ENCODE measurements around the gene GPX3. TPM values are rescaled to one million over a fixed set of nuclear protein-coding genes. Genes with fewer than 3 reads are reported as not detected.

The GPX3 gene
- total RNA-seq, 1 experiment from 2014 or later: 20.4 TPM

GRCh38 chr5:151024440-151025249 is 4.3 kb downstream of the GPX3 start:
- Mint-ChIP-seq H3K27ac (no peak overlapping the region), H3K36me3 (ENCODE audit: insufficient read depth in 1 of 3, low read depth in 3 of 3) (peaks cover 0 to 14% (median 6%) of the 10 kb centered on the region in 3 experiments; a peak in 4 of 7 replicates), H3K27me3 (ENCODE audit: low read depth) (peaks cover 26% of the 10 kb centered on the region), H3K9me3 (no peaks in the 10 kb centered on the region), H3K4me1 (peaks cover 5 to 7% of the 10 kb centered on the region in 2 experiments; a peak in 3 of 4 replicates), H3K4me3 (no peak overlapping the region)
- Histone ChIP-seq H2BK12ac (ENCODE audit: insufficient read length, low read depth, low read length) (no peak overlapping the region), H4K91ac (ENCODE audit: insufficient read length, low read depth, low read length) (no peak overlapping the region), H3K4me1 (ENCODE audit: insufficient read depth, low read length) (no peaks in the 10 kb centered on the region), H4K8ac (replicated peaks; ENCODE audit: insufficient read length, low read depth, low read length) (no peak overlapping the region), H3K4ac (ENCODE audit: low read depth, low read length) (no peak overlapping the region), H3K56ac (ENCODE audit: insufficient read length, low read depth, low read length) (no peak overlapping the region), H3K14ac (ENCODE audit: insufficient read depth, low read length) (no peak overlapping the region), H2AFZ (ENCODE audit: low read length) (no peak overlapping the region), H4K20me1 (ENCODE audit: control insufficient read depth, insufficient read depth, insufficient read length) (no peaks in the 10 kb centered on the region), H2BK120ac (ENCODE audit: low read depth, low read length, poor library complexity, severe bottlenecking) (no peak overlapping the region), H2BK15ac (ENCODE audit: low read depth, low read length) (no peak overlapping the region), H3K23ac (ENCODE audit: insufficient read length, low read depth, low read length) (no peak overlapping the region), H3K4me2 (ENCODE audit: insufficient read depth, insufficient read length, low read length) (no peak overlapping the region), H2AK5ac (ENCODE audit: insufficient read length, low read length) (no peak overlapping the region), H3K9ac (ENCODE audit: extremely low read depth, insufficient read length, low read length) (no peak overlapping the region), H3T11ph (ENCODE audit: low read length) (no peak overlapping the region), H3K79me1 (ENCODE audit: insufficient read depth, low read depth, low read length, poor library complexity, severe bottlenecking) (no peaks in the 10 kb centered on the region), H3K79me2 (ENCODE audit: insufficient read depth, low read length) (no peaks in the 10 kb centered on the region), H3K27ac (ENCODE audit: insufficient read length, low read depth, low read length) (no peak overlapping the region), H3K23me2 (ENCODE audit: insufficient read length, low read depth, low read length, poor library complexity, severe bottlenecking) (no peaks in the 10 kb centered on the region), H3K9me3 (ENCODE audit: control insufficient read depth, low read depth, low read length) (no peaks in the 10 kb centered on the region), H2BK20ac (ENCODE audit: low read depth, low read length, poor library complexity, severe bottlenecking) (no peak overlapping the region), H4K5ac (ENCODE audit: insufficient read length, low read depth, low read length) (no peak overlapping the region), H3K18ac (ENCODE audit: insufficient read length, low read depth, low read length) (no peak overlapping the region), H3K27me3 (ENCODE audit: insufficient read depth, low read length) (no peaks in the 10 kb centered on the region; the same call in 1 of the 2 replicates), H2BK5ac (ENCODE audit: insufficient read length, low read length) (no peak overlapping the region)
- TF ChIP-seq CTCF (conservative IDR thresholded peaks at IDR 0.05): no peak
- no peak for DNase-seq
- WGBS (ENCODE audit: extremely low coverage, insufficient read length, low lambda C conversion rate): no CpG with 5 or more reads among the region's 7 CpGs

Data from H9 (cell line).